Neural cell (in vitro differentiated cells): ENCODE data around the gene ICA1.

Experiments
- SMC3 ChIP-seq: fragments of 450-650 bp; conservative IDR thresholded peaks from 2 replicates; pipeline ENCODE4 v1.6.1; 2014; ENCODE audit warnings: antibody characterized with exemption, mild to moderate bottlenecking, moderate library complexity; ENCODE audit not compliant: poor library complexity
- TF ChIP-seq, protein P1 (sequence below): fragments of 450-650 bp; IDR thresholded peaks from 2 replicates; pipeline ENCODE4 v1.5.1; 2014; ENCODE audit warnings: antibody characterized with exemption, mild to moderate bottlenecking, moderate library complexity; ENCODE audit not compliant: poor library complexity, severe bottlenecking

DNA sequence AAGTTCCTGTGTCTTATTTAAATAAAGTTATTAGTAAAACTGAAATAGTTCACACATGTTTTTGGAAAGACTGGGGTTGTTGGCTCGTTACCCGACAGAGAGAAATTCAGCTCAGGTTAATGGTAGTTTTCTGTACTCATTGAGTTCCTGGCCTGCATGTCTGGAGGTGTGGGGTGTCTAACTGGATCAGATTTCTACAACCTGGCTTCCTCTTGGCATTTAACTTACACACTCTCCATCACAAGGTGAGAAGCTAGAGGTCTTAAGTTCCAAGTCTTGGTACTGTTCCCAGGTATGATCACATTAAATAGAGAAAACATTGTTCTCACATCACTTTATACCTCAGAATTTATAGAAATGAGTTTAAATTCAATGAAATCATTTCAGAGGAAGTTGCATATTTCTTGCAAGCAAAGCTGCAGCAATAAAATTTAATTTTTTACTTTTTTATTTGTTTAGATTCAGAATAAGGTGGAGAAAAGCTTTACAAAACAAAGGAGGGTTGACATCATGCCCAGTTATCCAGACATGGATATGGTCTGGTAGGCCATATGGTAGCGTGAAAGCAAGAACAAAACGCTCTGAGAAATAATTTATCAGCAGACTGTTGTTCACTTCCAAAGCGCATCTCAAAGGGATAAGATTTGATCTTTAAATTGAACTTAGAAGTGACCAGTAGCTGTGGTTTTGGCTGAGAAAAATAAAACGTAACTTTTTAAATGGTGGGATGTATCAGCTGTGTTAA, 172.8 kb downstream of the ICA1 start:
- TF ChIP-seq, protein P1, sequence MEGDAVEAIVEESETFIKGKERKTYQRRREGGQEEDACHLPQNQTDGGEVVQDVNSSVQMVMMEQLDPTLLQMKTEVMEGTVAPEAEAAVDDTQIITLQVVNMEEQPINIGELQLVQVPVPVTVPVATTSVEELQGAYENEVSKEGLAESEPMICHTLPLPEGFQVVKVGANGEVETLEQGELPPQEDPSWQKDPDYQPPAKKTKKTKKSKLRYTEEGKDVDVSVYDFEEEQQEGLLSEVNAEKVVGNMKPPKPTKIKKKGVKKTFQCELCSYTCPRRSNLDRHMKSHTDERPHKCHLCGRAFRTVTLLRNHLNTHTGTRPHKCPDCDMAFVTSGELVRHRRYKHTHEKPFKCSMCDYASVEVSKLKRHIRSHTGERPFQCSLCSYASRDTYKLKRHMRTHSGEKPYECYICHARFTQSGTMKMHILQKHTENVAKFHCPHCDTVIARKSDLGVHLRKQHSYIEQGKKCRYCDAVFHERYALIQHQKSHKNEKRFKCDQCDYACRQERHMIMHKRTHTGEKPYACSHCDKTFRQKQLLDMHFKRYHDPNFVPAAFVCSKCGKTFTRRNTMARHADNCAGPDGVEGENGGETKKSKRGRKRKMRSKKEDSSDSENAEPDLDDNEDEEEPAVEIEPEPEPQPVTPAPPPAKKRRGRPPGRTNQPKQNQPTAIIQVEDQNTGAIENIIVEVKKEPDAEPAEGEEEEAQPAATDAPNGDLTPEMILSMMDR = no peak
- no peak for TF ChIP-seq SMC3
